AG09309 (cell line): ENCODE results near the gene TPGS1.

ENCODE experiments used
- DNase-seq: peaks from one replicate; pipeline ENCODE4 v3.0.0-alpha.2; 2010; ENCODE audit warnings: low read depth
- H3K4me3 ChIP-seq: 2 replicates; pipeline ENCODE4 v1.5.1; 2011; ENCODE audit warnings: mild to moderate bottlenecking, low read depth, low read length, moderate library complexity; ENCODE audit not compliant: control insufficient read depth
- TF ChIP-seq, protein P1 (sequence below): IDR thresholded peaks from 2 replicates; pipeline ENCODE4 v1.5.1; 2011; ENCODE audit warnings: mild to moderate bottlenecking, low read depth, low read length, inconsistent platforms; ENCODE audit not compliant: insufficient read depth, control insufficient read depth; ENCODE audit errors: missing control alignments

Gene TPGS1

DNA sequence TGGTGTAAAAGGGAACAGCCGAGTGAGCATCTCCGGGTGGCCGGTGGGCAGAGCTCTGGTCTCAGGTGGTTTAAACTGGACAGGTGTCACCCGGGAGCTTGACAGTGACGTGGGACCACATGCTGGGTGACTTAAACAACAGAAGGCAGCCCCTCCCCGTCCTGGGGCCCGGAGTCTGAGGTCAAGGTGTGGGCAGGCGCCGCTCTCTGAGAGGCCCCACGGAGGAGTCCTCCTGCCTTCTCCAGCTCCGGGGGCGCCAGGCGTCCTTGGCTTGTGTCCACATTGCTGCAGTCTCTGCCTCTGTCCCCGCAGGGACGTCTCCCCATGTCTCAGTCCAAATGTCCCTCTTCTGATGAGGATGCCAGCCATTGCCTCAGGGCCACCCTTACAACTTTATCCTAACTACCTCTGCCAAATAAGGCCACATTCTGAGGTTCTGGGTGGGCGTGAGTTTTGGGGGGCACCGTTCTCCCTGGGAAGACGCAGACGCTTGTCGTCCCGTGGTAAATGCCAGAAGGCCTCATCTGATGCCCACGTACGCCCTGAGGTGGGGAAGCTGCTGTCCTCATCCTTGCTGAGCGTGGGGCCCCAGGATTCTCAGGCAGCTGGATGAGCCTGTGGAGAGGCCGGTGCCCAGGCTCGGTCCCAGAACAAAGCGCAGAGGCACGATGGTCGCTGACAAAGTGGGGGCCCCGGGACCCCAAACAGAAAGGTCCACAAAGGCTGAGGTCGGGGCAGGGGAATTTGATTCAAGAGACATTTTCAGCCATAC, 49.5 kb downstream of the TPGS1 start:
- DNase-seq = no peak
- TF ChIP-seq, protein P1, sequence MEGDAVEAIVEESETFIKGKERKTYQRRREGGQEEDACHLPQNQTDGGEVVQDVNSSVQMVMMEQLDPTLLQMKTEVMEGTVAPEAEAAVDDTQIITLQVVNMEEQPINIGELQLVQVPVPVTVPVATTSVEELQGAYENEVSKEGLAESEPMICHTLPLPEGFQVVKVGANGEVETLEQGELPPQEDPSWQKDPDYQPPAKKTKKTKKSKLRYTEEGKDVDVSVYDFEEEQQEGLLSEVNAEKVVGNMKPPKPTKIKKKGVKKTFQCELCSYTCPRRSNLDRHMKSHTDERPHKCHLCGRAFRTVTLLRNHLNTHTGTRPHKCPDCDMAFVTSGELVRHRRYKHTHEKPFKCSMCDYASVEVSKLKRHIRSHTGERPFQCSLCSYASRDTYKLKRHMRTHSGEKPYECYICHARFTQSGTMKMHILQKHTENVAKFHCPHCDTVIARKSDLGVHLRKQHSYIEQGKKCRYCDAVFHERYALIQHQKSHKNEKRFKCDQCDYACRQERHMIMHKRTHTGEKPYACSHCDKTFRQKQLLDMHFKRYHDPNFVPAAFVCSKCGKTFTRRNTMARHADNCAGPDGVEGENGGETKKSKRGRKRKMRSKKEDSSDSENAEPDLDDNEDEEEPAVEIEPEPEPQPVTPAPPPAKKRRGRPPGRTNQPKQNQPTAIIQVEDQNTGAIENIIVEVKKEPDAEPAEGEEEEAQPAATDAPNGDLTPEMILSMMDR = no peak
- no peak overlapping the region for H3K4me3 ChIP-seq

DNA sequence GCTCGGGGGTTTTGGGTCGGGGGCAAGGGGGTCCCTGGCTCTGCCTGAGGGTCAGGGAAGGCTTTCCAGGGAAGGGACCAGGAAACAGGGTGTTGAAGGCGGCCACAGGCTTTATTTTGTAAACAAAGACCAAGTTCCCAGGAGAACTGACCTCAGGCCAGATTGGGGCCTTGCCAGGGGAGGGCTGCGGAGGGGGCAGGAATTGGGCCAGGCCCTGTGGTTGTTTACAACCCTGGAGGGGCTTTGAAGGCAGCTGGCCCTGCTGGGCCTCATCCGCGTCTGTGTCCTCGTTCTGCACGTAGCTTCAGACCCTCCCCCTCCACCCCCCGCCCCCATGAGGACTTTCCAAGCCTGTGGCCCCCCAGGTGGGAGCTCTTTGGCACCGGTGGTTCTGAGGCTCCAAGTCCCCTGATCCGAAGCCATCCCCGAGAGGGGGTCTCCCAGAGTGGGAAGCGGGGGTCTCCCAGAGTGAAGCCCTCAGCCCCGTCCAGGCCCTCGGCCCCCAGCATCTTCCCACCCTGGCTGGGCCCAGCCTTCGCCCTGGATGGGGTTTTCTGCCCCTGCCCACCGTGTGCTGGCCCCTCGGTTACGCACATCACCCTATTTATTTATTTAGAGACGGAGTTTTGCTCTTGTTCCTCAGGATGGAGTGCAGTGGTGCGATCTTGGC, 51.6 kb downstream of the TPGS1 start:
- no peak for DNase-seq
- TF ChIP-seq, protein P1 = no peak
- H3K4me3 ChIP-seq = no peak overlapping the region

GRCh38 chr19:560121-560520, 52.8 kb downstream of the TPGS1 start:
- TF ChIP-seq, protein P1 = no peak
- DNase-seq = no peak
- no peak overlapping the region for H3K4me3 ChIP-seq

- peak; percentile 81 for DNase-seq
- TF ChIP-seq, protein P1 = no peak
- H3K4me3 ChIP-seq = no peak overlapping the region
Observed at GRCh38 chr19:566403-566802, 59.1 kb downstream of the TPGS1 start.

GRCh38 chr19:566844-567243, 59.5 kb downstream of the TPGS1 start:
- no peak overlapping the region for H3K4me3 ChIP-seq
- TF ChIP-seq, protein P1 = no peak

DNA sequence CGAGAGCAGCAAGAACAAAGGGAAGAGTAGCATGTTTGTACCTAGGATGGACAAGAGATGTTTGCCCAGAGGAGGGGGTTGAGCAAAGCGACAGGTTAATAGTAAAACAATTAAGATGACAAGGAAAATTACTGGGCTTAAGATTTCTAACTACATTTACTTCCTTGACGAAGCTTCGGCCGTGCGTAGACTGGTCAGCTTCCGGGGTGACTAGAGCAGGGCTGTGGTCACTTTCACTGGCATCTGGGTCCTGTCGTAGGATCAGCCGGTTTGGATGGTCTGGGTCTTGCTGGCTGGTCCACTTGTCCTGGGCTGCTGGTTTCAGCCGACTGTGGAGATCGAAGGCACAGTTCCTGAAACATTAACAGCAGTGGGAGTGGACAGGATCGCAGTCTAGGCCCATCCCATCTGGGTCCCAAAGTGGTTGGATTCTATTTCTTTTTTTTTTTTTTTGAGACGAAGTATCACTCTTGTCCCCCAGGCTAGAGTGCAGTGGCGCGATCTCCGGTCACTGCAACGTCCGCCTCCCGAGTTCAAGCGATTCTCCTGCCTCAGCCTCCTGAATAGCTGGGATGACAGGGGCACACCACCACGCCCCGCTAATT, 60.1 kb downstream of the TPGS1 start:
- no peak for DNase-seq
- H3K4me3 ChIP-seq = no peak overlapping the region
- TF ChIP-seq, protein P1 = no peak

More at GRCh38 chr19:566844-567243, 59.5 kb downstream of the TPGS1 start:
- DNase-seq = no peak
